ENCODE results near the gene KSR2. TPM values are rescaled to one million over a fixed set of nuclear protein-coding genes. Genes with fewer than 3 reads are reported as not detected.

The KSR2 gene
- total and polyA plus RNA-seq, 3 donors from 2014 or later = 2.4 to 3.8 (median 2.4) TPM

DNA sequence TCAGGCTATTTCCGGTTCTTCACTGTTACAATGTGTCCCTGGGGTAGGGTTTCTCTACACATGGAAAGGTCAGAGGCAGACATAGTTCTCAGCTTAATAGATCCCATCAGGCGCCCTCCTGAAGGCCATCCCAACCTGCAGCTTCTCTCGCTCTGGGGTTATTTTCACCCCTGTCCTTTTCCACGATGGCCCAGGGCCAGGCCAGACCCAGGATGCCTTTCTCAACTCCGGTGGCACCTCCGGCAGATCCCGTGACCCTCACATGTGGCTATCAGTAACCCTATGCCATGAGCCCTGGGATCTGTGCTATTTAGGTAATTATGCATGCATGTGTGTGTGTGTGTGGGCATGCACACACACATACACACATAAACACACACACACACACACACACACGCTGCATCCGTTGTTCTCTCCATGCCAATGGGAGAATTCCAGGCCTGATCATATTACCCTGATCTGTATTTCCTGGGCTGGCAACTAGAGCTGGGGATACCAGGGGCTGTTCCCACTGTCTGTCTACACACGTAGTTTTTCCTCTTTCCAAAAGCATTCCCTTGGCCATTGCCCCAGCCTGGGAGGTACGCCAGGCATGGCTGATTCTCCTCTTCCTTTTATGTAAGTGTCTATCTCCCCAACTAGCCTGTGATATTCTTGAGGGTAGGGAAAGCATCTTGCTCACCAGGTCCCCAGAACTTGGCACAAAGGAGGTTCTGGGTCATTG, 556.2 kb downstream of the KSR2 start:
- WGBS, 2 donors = 60 to 64% methylated on average over 11 of the region's 11 CpGs
- TF ChIP-seq POLR2A (IDR thresholded peaks at IDR 0.05) (no peak), CTCF (IDR thresholded peaks at IDR 0.05) (no peak)
- intact Hi-C loops (cut with DNase I; ENCODE audit: low total_unique reads) = no loop called here

GRCh38 chr12:117409286-117409685, 559.5 kb downstream of the KSR2 start:
- TF ChIP-seq CTCF (IDR thresholded peaks at IDR 0.05) (no peak), POLR2A (IDR thresholded peaks at IDR 0.05) (no peak)
- Histone ChIP-seq H3K27ac (no peak overlapping the region), H3K4me1 (peaks cover 4% of the 10 kb centered on the region), H3K4me3 (no peak overlapping the region), H3K9me3 (no peaks in the 10 kb centered on the region), H3K27me3 (no peaks in the 10 kb centered on the region), H3K36me3 (ENCODE audit: low read depth, missing control alignments) (no peaks in the 10 kb centered on the region)
- intact Hi-C loops (cut with DNase I; ENCODE audit: low total_unique reads) = no loop called here
- DNase-seq = no peak

More for the DNA sequence above, 556.2 kb downstream of the KSR2 start:
- peaks cover 4% of the 10 kb centered on the region for H3K4me1 ChIP-seq
- no peak for DNase-seq
- H3K36me3 ChIP-seq (ENCODE audit: low read depth, missing control alignments) = no peaks in the 10 kb centered on the region
- no peak overlapping the region for H3K27ac ChIP-seq
- H3K9me3 ChIP-seq = no peaks in the 10 kb centered on the region
- H3K4me3 ChIP-seq = no peak overlapping the region
- H3K27me3 ChIP-seq = no peaks in the 10 kb centered on the region

- 46 to 50% methylated on average over 8 to 11 of the region's 11 CpGs for WGBS, 2 donors
- H3K27me3 ChIP-seq = no peaks in the 10 kb centered on the region
- DNase-seq = peak; percentile 69
- no peaks in the 10 kb centered on the region for H3K36me3 ChIP-seq (ENCODE audit: low read depth, missing control alignments)
- H3K9me3 ChIP-seq = no peaks in the 10 kb centered on the region
- H3K4me1 ChIP-seq = peaks cover 4% of the 10 kb centered on the region
- intact Hi-C loops (cut with DNase I; ENCODE audit: low total_unique reads) = no loop called here
- no peak overlapping the region for H3K27ac ChIP-seq
- no peak overlapping the region for H3K4me3 ChIP-seq
- no peak for TF ChIP-seq CTCF (IDR thresholded peaks at IDR 0.05)
- no peak for TF ChIP-seq POLR2A (IDR thresholded peaks at IDR 0.05)
Measured at GRCh38 chr12:117408161-117408791, 560.5 kb downstream of the KSR2 start.

DNA sequence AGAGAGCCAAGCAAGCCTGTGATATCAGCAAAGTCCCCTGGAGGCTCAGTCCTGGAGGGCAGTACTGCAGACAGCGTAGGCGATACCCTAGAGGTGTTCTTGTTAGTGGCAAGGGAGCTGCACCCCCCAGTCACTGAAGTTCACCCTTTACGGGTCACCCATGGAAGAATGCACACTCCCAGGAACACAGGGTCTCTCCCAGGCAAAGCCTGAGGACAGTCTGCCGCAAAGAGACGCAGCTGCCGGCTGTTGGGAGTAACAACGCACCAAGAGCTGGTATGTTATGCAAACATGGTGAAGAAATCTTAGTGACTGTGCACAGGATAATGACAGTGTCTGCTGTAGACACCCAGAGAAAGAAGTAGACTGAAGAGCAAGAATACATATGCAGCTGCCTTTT, 563.9 kb downstream of the KSR2 start:
- H3K27me3 ChIP-seq = no peaks in the 10 kb centered on the region
- TF ChIP-seq CTCF (IDR thresholded peaks at IDR 0.05) (no peak), POLR2A (IDR thresholded peaks at IDR 0.05) (no peak)
- H3K36me3 ChIP-seq (ENCODE audit: low read depth, missing control alignments) = no peaks in the 10 kb centered on the region
- H3K27ac ChIP-seq = no peak overlapping the region
- H3K9me3 ChIP-seq = no peaks in the 10 kb centered on the region
- no peak for DNase-seq
- 80 to 90% methylated on average over 7 of the region's 7 CpGs for WGBS, 2 donors
- peaks cover 4% of the 10 kb centered on the region for H3K4me1 ChIP-seq
- no peak overlapping the region for H3K4me3 ChIP-seq
- intact Hi-C loops (cut with DNase I; ENCODE audit: low total_unique reads) = no loop called here

Measured in testis (tissue), 3 donors.